ENCODE data around the gene C3orf33. TPM values are rescaled to one million over a fixed set of nuclear protein-coding genes. Genes with fewer than 3 reads are reported as not detected.

The C3orf33 gene
- total and polyA plus RNA-seq, 2 of the 13 experiments (the other 11 are each of a cell fraction or from before 2014, with no cell fraction given), result 9.2 to 12.6 TPM

- TF ChIP-seq TFDP2 (CRISPR knock-in tag; IDR thresholded peaks at IDR 0.05), result no peak
- TF ChIP-seq AHDC1 (CRISPR knock-in tag; IDR thresholded peaks at IDR 0.05; ENCODE audit: borderline replicate concordance), result no peak
- TF ChIP-seq ISL2 (CRISPR knock-in tag; IDR thresholded peaks at IDR 0.05), result peak; percentile 28; the same call in 1 of the 2 replicates
- TF ChIP-seq CEBPG (CRISPR knock-in tag; IDR thresholded peaks at IDR 0.05), result peak; percentile 84
- peak; percentile 51 for TF ChIP-seq POGZ (CRISPR knock-in tag; IDR thresholded peaks at IDR 0.05)
- peak; percentile 99 for TF ChIP-seq ZNF121 (CRISPR knock-in tag; IDR thresholded peaks at IDR 0.05)
- TF ChIP-seq ZNF280B (CRISPR knock-in tag; IDR thresholded peaks at IDR 0.05; ENCODE audit: borderline replicate concordance), result 0 out of 2 replicates have a peak, but pooled peaks have one; percentile 6
- TF ChIP-seq RCOR2 (CRISPR knock-in tag; IDR thresholded peaks at IDR 0.05), result 0 out of 2 replicates have a peak, but pooled peaks have one; percentile 34
- TF ChIP-seq SOX13 (IDR thresholded peaks at IDR 0.05), result no peak
- peak in 1 of 2 experiments; percentile 46; a peak in 1 of 4 replicates for TF ChIP-seq SOX13 (CRISPR knock-in tag; conservative IDR thresholded peaks at IDR 0.05 in 1 of 2, IDR thresholded peaks at IDR 0.05 in 1 of 2)
- peak; percentile 65 for TF ChIP-seq SALL1 (CRISPR knock-in tag; IDR thresholded peaks at IDR 0.05)
- 0 out of 2 replicates have a peak, but pooled peaks have one; percentile 18 for TF ChIP-seq IKZF5 (CRISPR knock-in tag; IDR thresholded peaks at IDR 0.05)
- TF ChIP-seq NR2F6 (IDR thresholded peaks at IDR 0.05), result no peak; the same call in 1 of the 2 replicates
- TF ChIP-seq NR2F6 (CRISPR knock-in tag; IDR thresholded peaks at IDR 0.05), result peak; percentile 45
- peak; percentile 63 for TF ChIP-seq ZNF609 (CRISPR knock-in tag; IDR thresholded peaks at IDR 0.05; ENCODE audit: borderline replicate concordance)
These were observed 775 bp downstream of the C3orf33 start (continued) for GRCh38 chr3:155805204-155805801.

All from HepG2 (cell line).